AG20443 (cell line): ENCODE measurements around the gene SASH3.
A peak's percentile ranks its signal among the peaks of the same experiment; 100 is the strongest.
"Not testable (repeated sequence)": the region's sequence is repeated elsewhere in the genome, so short reads cannot be mapped to it uniquely, and the experiment has no call there.

Experiments
- DNase-seq: peaks from one replicate; pipeline ENCODE4 v3.0.0; 2012; ENCODE audit warnings: low spot score, mixed read lengths

SASH3 gene

GRCh38 chrX:129779747-129780146 is at the start of gene SASH3:
Gene SASH3, plus strand, starts transcription at chrX:129779949. Its CDS starts 149 bp downstream, at chrX:129780098.
- DNase-seq, result no peak

GRCh38 chrX:129731228-129731627 is 48.5 kb upstream of the SASH3 start:
- no peak for DNase-seq

- DNase-seq, result no peak
These were observed 46.9 kb upstream of the SASH3 start for GRCh38 chrX:129732857-129733256.

- no peak for DNase-seq
These were observed 46.4 kb upstream of the SASH3 start for GRCh38 chrX:129733335-129733734.

GRCh38 chrX:129736491-129736890 is 43.3 kb upstream of the SASH3 start:
- DNase-seq, result no peak

- peak; percentile 69 for DNase-seq
These were observed 41.8 kb upstream of the SASH3 start for GRCh38 chrX:129737916-129738315.

- peak; percentile 64 for DNase-seq
These were observed 41.1 kb upstream of the SASH3 start, which contains the start of gene XPNPEP2 for GRCh38 chrX:129738466-129739308. Gene XPNPEP2, plus strand, starts transcription at chrX:129738979. Its CDS starts 235 bp downstream, at chrX:129739214.

- DNase-seq, result no peak
These were observed 40.2 kb upstream of the SASH3 start for GRCh38 chrX:129739578-129739977.

- DNase-seq, result no peak
These were observed 37.6 kb upstream of the SASH3 start for GRCh38 chrX:129741880-129742758.

- not testable (repeated sequence) for DNase-seq
These were observed 37.0 kb upstream of the SASH3 start for GRCh38 chrX:129742759-129743152.

GRCh38 chrX:129743821-129744220 is 35.9 kb upstream of the SASH3 start:
- no peak for DNase-seq

GRCh38 chrX:129744861-129745321 is 34.9 kb upstream of the SASH3 start:
- DNase-seq, result no peak

GRCh38 chrX:129746557-129747470 is 32.9 kb upstream of the SASH3 start:
- no peak for DNase-seq

GRCh38 chrX:129747533-129747932 is 32.2 kb upstream of the SASH3 start:
- no peak for DNase-seq

GRCh38 chrX:129748305-129748704 is 31.4 kb upstream of the SASH3 start:
- DNase-seq, result peak; percentile 77

GRCh38 chrX:129749069-129749468 is 30.7 kb upstream of the SASH3 start:
- DNase-seq, result no peak

- no peak for DNase-seq
These were observed 28.8 kb upstream of the SASH3 start for GRCh38 chrX:129750971-129751370.

- no peak for DNase-seq
These were observed 25.4 kb upstream of the SASH3 start for GRCh38 chrX:129754056-129755024.

GRCh38 chrX:129755779-129756650 is 23.7 kb upstream of the SASH3 start:
- no peak for DNase-seq
